Measurements from ENCODE around the gene EAPP.
"Not testable (repeated sequence)": the region's sequence is repeated elsewhere in the genome, so short reads cannot be mapped to it uniquely, and the experiment has no call there.

EAPP gene

DNA sequence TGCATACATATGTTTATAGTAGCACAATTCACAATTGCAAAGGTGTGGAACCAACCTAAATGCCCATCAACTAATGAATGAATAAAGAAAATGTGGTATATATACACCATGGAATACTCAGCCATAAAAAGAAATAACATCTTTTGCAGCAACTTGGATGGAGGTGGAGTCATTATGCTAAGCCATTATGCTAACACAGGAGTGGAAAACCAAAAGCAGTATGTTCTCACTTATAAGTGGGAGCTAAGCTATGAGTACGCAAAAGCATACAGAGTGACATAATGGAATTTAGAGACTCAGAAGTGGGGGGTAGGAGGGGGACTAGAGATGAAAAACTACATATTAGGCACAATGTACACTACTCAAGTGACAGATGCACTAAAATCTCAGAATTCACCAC, 61.2 kb downstream of the EAPP start:
- DNase-seq, result no peak

- DNase-seq, result not testable (repeated sequence)
These were observed 63.5 kb downstream of the EAPP start for GRCh38 chr14:34476036-34476435.

- no peak for DNase-seq
These were observed 64.3 kb downstream of the EAPP start for GRCh38 chr14:34475163-34475562.

DNA sequence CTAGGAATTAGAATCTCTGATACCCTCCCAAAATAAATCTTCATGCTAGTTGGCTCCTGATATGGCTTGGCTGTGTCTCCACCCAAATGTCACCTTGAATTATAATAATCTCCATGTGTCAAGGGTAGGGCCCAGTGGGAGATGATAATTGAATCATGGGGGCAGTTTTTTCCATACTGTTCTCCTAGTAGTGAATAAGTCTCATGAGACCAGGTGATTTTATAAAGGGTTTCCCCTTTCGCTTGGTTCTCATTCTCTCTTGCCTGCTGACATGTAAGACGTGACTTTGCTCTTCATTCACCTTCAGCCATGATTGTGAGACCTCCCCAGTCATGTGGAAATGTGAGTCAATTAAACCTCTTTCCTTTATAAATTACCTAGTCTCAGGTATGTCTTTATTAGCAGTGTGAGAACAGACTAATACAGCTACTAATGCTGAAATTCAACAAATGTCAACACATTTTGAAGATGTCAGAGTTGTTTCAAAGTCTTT, 65.3 kb downstream of the EAPP start:
- DNase-seq, result no peak

GRCh38 chr14:34472706-34473279, 66.7 kb downstream of the EAPP start:
- DNase-seq, result no peak

- no peak for DNase-seq
These were observed 69.2 kb downstream of the EAPP start for GRCh38 chr14:34470319-34470718.

DNA sequence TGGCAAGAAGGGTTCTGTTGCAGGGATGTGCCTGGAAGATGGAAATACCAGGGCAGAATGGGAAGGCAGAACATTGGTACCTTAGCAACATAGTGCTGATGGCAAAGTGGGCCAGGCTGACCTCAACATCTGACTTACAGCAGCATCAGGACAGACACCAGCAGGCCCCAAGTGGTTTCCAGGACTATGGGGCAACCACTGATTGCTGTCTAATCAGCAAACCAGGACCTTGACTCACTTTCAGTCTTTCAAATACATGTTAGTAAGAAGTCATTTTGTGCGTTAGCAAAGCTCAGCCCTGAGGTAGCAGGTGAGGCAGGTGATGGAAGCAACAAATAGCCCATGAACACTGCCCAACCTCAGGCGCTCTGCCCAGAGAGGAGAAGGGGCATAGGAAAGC, 72.8 kb downstream of the EAPP start:
- no peak for DNase-seq
